Trophoblast cell (in vitro differentiated cells and primary cell): Measurements from ENCODE around the gene ALK.

Source experiments
- DNase-seq, 2 donors: peaks; one replicate each; pipeline ENCODE4 v3.0.0-alpha.2; 2016
- H2AFZ ChIP-seq: 2 replicates; pipeline ENCODE4 v1.6.1; 2013; ENCODE audit warnings: low read length, moderate library complexity, mild to moderate bottlenecking; ENCODE audit not compliant: insufficient read depth, poor library complexity
- H2AK5ac ChIP-seq: 2 replicates; pipeline ENCODE4 v1.6.1; 2013; ENCODE audit warnings: mild to moderate bottlenecking, low read length
- H2BK120ac ChIP-seq: 2 replicates; pipeline ENCODE4 v1.6.1; 2013; ENCODE audit warnings: low read length, mild to moderate bottlenecking, moderate library complexity; ENCODE audit not compliant: insufficient read depth, poor library complexity
- H2BK12ac ChIP-seq: 2 replicates; pipeline ENCODE4 v1.6.1; 2013; ENCODE audit warnings: mild to moderate bottlenecking, low read length, moderate library complexity
- H2BK5ac ChIP-seq: 2 replicates; pipeline ENCODE4 v1.6.1; 2013; ENCODE audit warnings: low read length, low read depth, moderate library complexity, mild to moderate bottlenecking; ENCODE audit not compliant: poor library complexity
- H3K14ac ChIP-seq: 2 replicates; pipeline ENCODE4 v1.6.1; 2013; ENCODE audit warnings: mild to moderate bottlenecking, low read length
- H3K18ac ChIP-seq: 2 replicates; pipeline ENCODE4 v1.6.1; 2013; ENCODE audit warnings: mild to moderate bottlenecking, low read length
- H3K23ac ChIP-seq: 2 replicates; pipeline ENCODE4 v1.6.1; 2013; ENCODE audit warnings: low read length
- H3K27ac ChIP-seq: 2 replicates; pipeline ENCODE4 v1.5.1; 2013; ENCODE audit warnings: low read depth, mild to moderate bottlenecking, inconsistent platforms, low read length, moderate library complexity
- H3K27me3 ChIP-seq: 2 replicates; pipeline ENCODE4 v1.6.1; 2013; ENCODE audit warnings: inconsistent platforms, mild to moderate bottlenecking, low read length, moderate library complexity; ENCODE audit not compliant: insufficient read depth
- H3K36me3 ChIP-seq, 2 experiments: 1 replicate in 1 of 2; 2 replicates in 1 of 2; pipeline ENCODE4 v1.6.1; 2013; ENCODE audit warnings: low read length in 2 of 2, mild to moderate bottlenecking in 2 of 2, moderate library complexity in 1 of 2; ENCODE audit not compliant: insufficient read depth in 2 of 2, control insufficient read depth in 1 of 2
- H3K4ac ChIP-seq: 2 replicates; pipeline ENCODE4 v1.6.1; 2013; ENCODE audit warnings: low read depth, mild to moderate bottlenecking, low read length, moderate library complexity
- H3K4me1 ChIP-seq, 2 experiments: 1 replicate in 1 of 2; 2 replicates in 1 of 2; pipeline ENCODE4 v1.6.1; 2013; ENCODE audit warnings: low read length in 2 of 2, mild to moderate bottlenecking in 2 of 2, moderate library complexity in 1 of 2; ENCODE audit not compliant: insufficient read depth in 2 of 2, control insufficient read depth in 1 of 2
- H3K4me2 ChIP-seq: 2 replicates; pipeline ENCODE4 v1.6.1; 2013; ENCODE audit warnings: inconsistent platforms, mild to moderate bottlenecking, low read length, moderate library complexity
- H3K4me3 ChIP-seq: 2 replicates; pipeline ENCODE4 v1.5.1; 2013; ENCODE audit warnings: mild to moderate bottlenecking, low read depth, low read length, inconsistent platforms
- H3K79me1 ChIP-seq: one replicate; pipeline ENCODE4 v1.6.1; 2013; ENCODE audit warnings: low read length
- H3K79me2 ChIP-seq: 2 replicates; pipeline ENCODE4 v1.6.1; 2013; ENCODE audit warnings: low read length, mild to moderate bottlenecking; ENCODE audit not compliant: control insufficient read depth, insufficient read depth, poor library complexity
- H3K9ac ChIP-seq: 2 replicates; pipeline ENCODE4 v1.6.1; 2013; ENCODE audit warnings: mild to moderate bottlenecking, low read length
- H3K9me3 ChIP-seq: 2 replicates; pipeline ENCODE4 v1.6.1; 2013; ENCODE audit warnings: low read depth, mild to moderate bottlenecking, control low read depth, inconsistent platforms, low read length; ENCODE audit not compliant: insufficient read depth
- H4K12ac ChIP-seq: 2 replicates; pipeline ENCODE4 v1.6.1; 2013; ENCODE audit warnings: low read depth, mild to moderate bottlenecking, low read length, moderate library complexity
- H4K8ac ChIP-seq: 2 replicates; pipeline ENCODE4 v1.6.1; 2013; ENCODE audit warnings: low read depth, mild to moderate bottlenecking, low read length, moderate library complexity
- H4K91ac ChIP-seq: one replicate; pipeline ENCODE4 v1.6.1; 2013; ENCODE audit warnings: low read depth, mild to moderate bottlenecking, low read length, moderate library complexity
- WGBS: extraction: QIAGEN DNeasy Blood & Tissue Kit; methylation state at CpG from one replicate; pipeline ENCODE4 v1.1.7; 2013; ENCODE audit warnings: missing lambda C conversion rate; ENCODE audit not compliant: insufficient read length, insufficient coverage; ENCODE audit errors: extremely low coverage; 5-methylcytosine and 5-hydroxymethylcytosine counted together

ALK gene

DNA sequence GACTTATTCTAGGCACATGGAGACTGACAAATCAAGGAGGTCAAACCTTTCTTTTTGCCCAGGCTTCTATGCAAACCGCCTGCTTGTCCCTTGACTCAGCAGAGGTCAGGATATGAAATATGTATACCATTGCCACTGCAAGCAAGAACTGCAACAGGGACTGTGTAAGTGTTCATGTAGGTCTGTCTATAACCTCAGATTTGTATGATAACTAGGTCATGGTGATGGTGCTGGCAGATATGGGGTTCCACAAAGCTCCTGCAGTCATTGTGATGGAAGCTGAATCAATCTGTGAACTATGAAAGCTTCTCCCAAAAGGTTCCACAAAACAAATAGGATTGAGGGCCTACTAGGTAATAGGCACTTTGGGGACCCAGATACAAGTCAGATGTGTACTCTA is 489.9 kb downstream of the ALK start:
- no CpG with 5 or more reads among the region's 1 CpG for WGBS
- no peak overlapping the region for H3K4me2 ChIP-seq

DNA sequence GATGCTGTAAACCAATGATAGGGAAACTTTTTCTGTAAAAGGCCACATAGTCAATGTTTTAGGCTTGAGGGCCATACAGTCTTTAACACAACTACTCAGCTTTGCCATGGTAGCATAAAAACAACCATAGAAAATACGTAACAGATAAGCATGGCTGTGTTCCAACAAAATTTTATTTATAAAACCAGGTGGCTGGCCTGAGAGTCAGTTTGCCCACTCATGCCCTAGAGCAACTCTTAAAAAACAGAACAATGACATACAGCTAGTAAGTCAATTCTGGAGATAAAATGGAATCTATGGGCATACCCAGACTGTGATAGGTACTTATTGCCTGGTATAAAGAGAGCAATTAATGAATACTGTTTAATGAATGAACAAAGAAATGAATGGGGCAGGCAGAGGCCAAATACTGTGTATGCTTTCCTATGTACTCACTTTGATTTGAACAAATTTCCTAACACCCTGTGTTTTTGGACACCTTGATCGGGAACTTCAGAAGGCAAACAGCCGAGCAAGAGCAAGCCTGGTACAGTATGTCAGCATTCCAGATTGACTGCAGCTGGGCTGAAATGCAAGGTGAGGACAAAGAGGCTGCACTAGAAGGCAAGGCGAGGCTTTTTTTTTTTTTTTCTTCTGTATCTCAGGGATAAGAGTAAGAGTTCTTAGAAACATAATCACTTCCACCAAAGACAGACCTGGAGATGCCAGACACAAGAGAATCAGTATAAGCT is 490.8 kb downstream of the ALK start:
- H2BK12ac ChIP-seq = no peak overlapping the region
- H3K23ac ChIP-seq = no peak overlapping the region
- WGBS = no CpG with 5 or more reads among the region's 4 CpGs
- no peaks in the 10 kb centered on the region for H3K79me2 ChIP-seq
- no peak overlapping the region for H4K8ac ChIP-seq
- no peak overlapping the region for H2AFZ ChIP-seq
- H4K12ac ChIP-seq = no peak overlapping the region
- no peak overlapping the region for H4K91ac ChIP-seq
- H3K18ac ChIP-seq = no peak overlapping the region
- no peaks in the 10 kb centered on the region for H3K4me1 ChIP-seq
- no peak overlapping the region for H2BK120ac ChIP-seq
- H3K27me3 ChIP-seq = no peaks in the 10 kb centered on the region
- no peak overlapping the region for H3K4me2 ChIP-seq
- no peak for DNase-seq
- no peak overlapping the region for H3K4me3 ChIP-seq
- no peaks in the 10 kb centered on the region for H3K79me1 ChIP-seq
- H3K4ac ChIP-seq = no peak overlapping the region
- H3K9me3 ChIP-seq = no peaks in the 10 kb centered on the region
- H2AK5ac ChIP-seq = no peak overlapping the region
- no peak overlapping the region for H3K9ac ChIP-seq
- no peaks in the 10 kb centered on the region for H3K36me3 ChIP-seq
- H3K14ac ChIP-seq = no peak overlapping the region
- no peak overlapping the region for H3K27ac ChIP-seq
- H2BK5ac ChIP-seq = no peak overlapping the region

More for the DNA sequence above, 489.9 kb downstream of the ALK start:
- Histone ChIP-seq H3K23ac (no peak overlapping the region), H3K18ac (no peak overlapping the region), H4K12ac (no peak overlapping the region), H2AFZ (no peak overlapping the region), H3K4me1 (no peaks in the 10 kb centered on the region), H3K9ac (no peak overlapping the region), H3K79me1 (no peaks in the 10 kb centered on the region), H3K27me3 (no peaks in the 10 kb centered on the region), H3K36me3 (no peaks in the 10 kb centered on the region), H2BK12ac (no peak overlapping the region), H3K4me3 (no peak overlapping the region), H3K4ac (no peak overlapping the region), H2BK5ac (no peak overlapping the region), H4K8ac (no peak overlapping the region), H2BK120ac (no peak overlapping the region), H4K91ac (no peak overlapping the region), H3K9me3 (no peaks in the 10 kb centered on the region), H3K14ac (no peak overlapping the region), H3K27ac (no peak overlapping the region), H2AK5ac (no peak overlapping the region), H3K79me2 (no peaks in the 10 kb centered on the region)
- no peak for DNase-seq

DNA sequence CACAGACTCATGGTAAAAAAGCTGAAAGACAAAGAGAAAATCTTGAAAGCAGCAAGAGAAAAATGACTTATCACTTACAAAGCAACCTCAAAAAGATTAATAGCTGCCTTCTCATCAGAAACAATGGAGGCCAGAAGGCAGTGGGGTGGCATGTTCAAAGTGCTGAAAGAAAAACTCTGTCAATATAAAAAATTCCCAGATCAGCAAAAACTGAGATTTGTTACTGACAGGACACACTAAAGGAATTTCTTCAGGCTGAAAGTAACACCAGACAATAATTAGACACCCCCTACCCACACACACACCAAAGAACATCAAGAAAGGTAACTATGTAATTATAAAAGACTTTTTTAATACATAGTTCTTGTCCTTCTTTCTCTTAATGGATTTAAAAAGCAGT is 495.0 kb downstream of the ALK start:
- H2BK120ac ChIP-seq = no peak overlapping the region
- no peak overlapping the region for H4K91ac ChIP-seq
- no peak overlapping the region for H4K12ac ChIP-seq
- H2BK12ac ChIP-seq = no peak overlapping the region
- no peak overlapping the region for H2AFZ ChIP-seq
- H3K4me2 ChIP-seq = no peak overlapping the region
- no peak overlapping the region for H3K27ac ChIP-seq
- no peak overlapping the region for H2BK5ac ChIP-seq
- H3K18ac ChIP-seq = no peak overlapping the region
- no peak overlapping the region for H3K4ac ChIP-seq
- no peak overlapping the region for H2AK5ac ChIP-seq
- H3K9ac ChIP-seq = no peak overlapping the region
- no peaks in the 10 kb centered on the region for H3K27me3 ChIP-seq
- H3K4me1 ChIP-seq = peaks cover 0 to 1% of the 10 kb centered on the region in 2 experiments
- peaks cover 1% of the 10 kb centered on the region for H3K79me1 ChIP-seq
- H3K79me2 ChIP-seq = no peaks in the 10 kb centered on the region
- H4K8ac ChIP-seq = no peak overlapping the region
- no peak for DNase-seq
- no peak overlapping the region for H3K14ac ChIP-seq
- no peaks in the 10 kb centered on the region for H3K9me3 ChIP-seq
- no peaks in the 10 kb centered on the region for H3K36me3 ChIP-seq
- H3K23ac ChIP-seq = no peak overlapping the region
- no peak overlapping the region for H3K4me3 ChIP-seq

DNA sequence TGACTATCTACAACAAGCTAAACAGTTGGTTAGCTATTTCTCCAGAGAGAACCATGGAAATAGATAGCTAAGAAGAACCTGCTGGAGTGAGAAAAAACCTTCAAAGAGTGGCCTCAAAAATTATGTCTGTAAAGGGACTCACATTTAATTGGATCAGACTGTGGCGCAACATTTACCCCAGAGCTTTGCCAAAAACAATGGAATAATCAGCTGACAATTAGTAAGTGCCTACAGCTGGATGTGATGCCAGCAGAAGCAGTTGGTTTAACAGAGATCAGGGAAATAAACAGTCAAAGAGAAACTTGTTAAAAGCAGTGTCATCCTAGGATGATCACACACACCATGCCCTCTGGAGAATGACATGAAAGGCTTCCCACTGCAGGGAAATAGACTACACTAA is 495.5 kb downstream of the ALK start:
- no peak overlapping the region for H3K14ac ChIP-seq
- WGBS = no CpG with 5 or more reads among the region's 1 CpG
- H2BK5ac ChIP-seq = no peak overlapping the region
- no peak overlapping the region for H3K4me2 ChIP-seq
- H3K36me3 ChIP-seq = no peaks in the 10 kb centered on the region
- H3K9me3 ChIP-seq = no peaks in the 10 kb centered on the region
- no peak overlapping the region for H3K23ac ChIP-seq
- peaks cover 1% of the 10 kb centered on the region for H3K79me1 ChIP-seq
- no peak overlapping the region for H2BK120ac ChIP-seq
- no peak overlapping the region for H4K91ac ChIP-seq
- H4K8ac ChIP-seq = no peak overlapping the region
- no peak for DNase-seq
- H4K12ac ChIP-seq = no peak overlapping the region
- H3K18ac ChIP-seq = no peak overlapping the region
- peaks cover 4 to 6% of the 10 kb centered on the region in 2 experiments for H3K4me1 ChIP-seq
- H2AK5ac ChIP-seq = no peak overlapping the region
- no peak overlapping the region for H3K4ac ChIP-seq
- H3K79me2 ChIP-seq = no peaks in the 10 kb centered on the region
- H3K4me3 ChIP-seq = no peak overlapping the region
- no peak overlapping the region for H3K9ac ChIP-seq
- no peak overlapping the region for H2AFZ ChIP-seq
- H3K27me3 ChIP-seq = no peaks in the 10 kb centered on the region
- no peak overlapping the region for H3K27ac ChIP-seq
- no peak overlapping the region for H2BK12ac ChIP-seq
